ENCODE results near the gene TTLL5.

Gene TTLL5

GRCh38 chr14:75999511-76000190 lies 338.6 kb downstream of the TTLL5 start:
- no peak for DNase-seq

GRCh38 chr14:76002383-76002782 lies 341.3 kb downstream of the TTLL5 start:
- DNase-seq = no peak

Measured in stimulated activated CD4-positive, alpha-beta T cell treated with anti-CD3 and anti-CD28 coated beads, Interleukin-4, amount 100 ng/mL, for 24 hours (primary cell).